ENCODE measurements around the gene SORCS3.

The SORCS3 gene

GRCh38 chr10:104867966-104868598 is 227.0 kb downstream of the SORCS3 start:
- no peak for FAIRE-seq

GRCh38 chr10:104872691-104873090 is 231.6 kb downstream of the SORCS3 start:
- FAIRE-seq: no peak

- FAIRE-seq: no peak
These were observed 232.1 kb downstream of the SORCS3 start for GRCh38 chr10:104873161-104873560.

- FAIRE-seq: no peak
These were observed 234.5 kb downstream of the SORCS3 start for GRCh38 chr10:104875561-104875960.

GRCh38 chr10:104880624-104881398 is 239.7 kb downstream of the SORCS3 start:
- FAIRE-seq: no peak

- no peak for FAIRE-seq
These were observed 240.7 kb downstream of the SORCS3 start for GRCh38 chr10:104881740-104882139.

GRCh38 chr10:104892879-104893617 is 252.0 kb downstream of the SORCS3 start:
- no peak for FAIRE-seq

GRCh38 chr10:104893701-104894100 is 252.6 kb downstream of the SORCS3 start:
- no peak for FAIRE-seq

GRCh38 chr10:104894681-104895080 is 253.6 kb downstream of the SORCS3 start:
- no peak for FAIRE-seq

GRCh38 chr10:104895541-104895940 is 254.5 kb downstream of the SORCS3 start:
- no peak for FAIRE-seq

GRCh38 chr10:104895981-104896380 is 254.9 kb downstream of the SORCS3 start:
- no peak for FAIRE-seq

GRCh38 chr10:104897696-104898095 is 256.6 kb downstream of the SORCS3 start:
- no peak for FAIRE-seq

- FAIRE-seq: no peak
These were observed 258.7 kb downstream of the SORCS3 start for GRCh38 chr10:104899779-104900178.

- no peak for FAIRE-seq
These were observed 262.3 kb downstream of the SORCS3 start for GRCh38 chr10:104903433-104903832.

- FAIRE-seq: no peak
These were observed 263.7 kb downstream of the SORCS3 start for GRCh38 chr10:104904753-104905323.

GRCh38 chr10:104906112-104906511 is 265.0 kb downstream of the SORCS3 start:
- FAIRE-seq: no peak

GRCh38 chr10:104907521-104907920 is 266.4 kb downstream of the SORCS3 start:
- no peak for FAIRE-seq

- no peak for FAIRE-seq
These were observed 267.5 kb downstream of the SORCS3 start for GRCh38 chr10:104908581-104908980.

GRCh38 chr10:104910712-104911111 is 269.6 kb downstream of the SORCS3 start:
- no peak for FAIRE-seq

GRCh38 chr10:104913390-104913789 is 272.3 kb downstream of the SORCS3 start:
- FAIRE-seq: no peak

GRCh38 chr10:104920476-104920875 is 279.4 kb downstream of the SORCS3 start:
- no peak for FAIRE-seq

- FAIRE-seq: no peak
These were observed 280.7 kb downstream of the SORCS3 start for GRCh38 chr10:104921763-104922162.

GRCh38 chr10:104922810-104923209 is 281.7 kb downstream of the SORCS3 start:
- FAIRE-seq: no peak

All from G401.6 (cell line).